ENCODE data around the gene TIAM2.

DNA sequence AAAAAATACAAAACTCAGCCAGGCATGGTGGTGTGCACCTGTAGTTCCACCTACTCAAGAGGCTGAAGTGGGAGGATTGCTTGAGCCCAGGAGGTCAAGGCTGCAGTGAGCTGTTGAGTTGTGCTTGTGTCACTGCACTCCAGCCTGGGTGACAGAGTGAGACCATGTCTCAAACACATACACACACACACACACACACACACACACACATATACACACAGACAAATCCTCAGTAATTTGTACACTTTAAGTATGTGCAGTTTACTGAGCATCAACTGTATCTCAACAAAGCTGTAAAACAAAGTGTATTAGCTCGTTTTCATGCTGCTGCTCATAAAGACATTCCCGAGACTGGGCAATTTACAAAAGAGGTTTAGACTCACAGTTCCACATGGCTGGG is 311.8 kb downstream of the TIAM2 start:
- no peak for TF ChIP-seq POLR2A (IDR thresholded peaks at IDR 0.05)
- TF ChIP-seq, protein P1, sequence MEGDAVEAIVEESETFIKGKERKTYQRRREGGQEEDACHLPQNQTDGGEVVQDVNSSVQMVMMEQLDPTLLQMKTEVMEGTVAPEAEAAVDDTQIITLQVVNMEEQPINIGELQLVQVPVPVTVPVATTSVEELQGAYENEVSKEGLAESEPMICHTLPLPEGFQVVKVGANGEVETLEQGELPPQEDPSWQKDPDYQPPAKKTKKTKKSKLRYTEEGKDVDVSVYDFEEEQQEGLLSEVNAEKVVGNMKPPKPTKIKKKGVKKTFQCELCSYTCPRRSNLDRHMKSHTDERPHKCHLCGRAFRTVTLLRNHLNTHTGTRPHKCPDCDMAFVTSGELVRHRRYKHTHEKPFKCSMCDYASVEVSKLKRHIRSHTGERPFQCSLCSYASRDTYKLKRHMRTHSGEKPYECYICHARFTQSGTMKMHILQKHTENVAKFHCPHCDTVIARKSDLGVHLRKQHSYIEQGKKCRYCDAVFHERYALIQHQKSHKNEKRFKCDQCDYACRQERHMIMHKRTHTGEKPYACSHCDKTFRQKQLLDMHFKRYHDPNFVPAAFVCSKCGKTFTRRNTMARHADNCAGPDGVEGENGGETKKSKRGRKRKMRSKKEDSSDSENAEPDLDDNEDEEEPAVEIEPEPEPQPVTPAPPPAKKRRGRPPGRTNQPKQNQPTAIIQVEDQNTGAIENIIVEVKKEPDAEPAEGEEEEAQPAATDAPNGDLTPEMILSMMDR (IDR thresholded peaks at IDR 0.05) = no peak

Measured in tibial nerve (tissue), 3 donors.